Large intestine (tissue), 3 donors: ENCODE measurements around the gene SLC10A2. TPM values are rescaled to one million over a fixed set of nuclear protein-coding genes. Genes with fewer than 3 reads are reported as not detected.

Source experiments
- DNase-seq, 2 donors: peaks; one replicate each; pipeline versions ENCODE4 v3.0.0 to v3.0.0-alpha.2; 2013
- H3K27ac ChIP-seq: one replicate; pipeline ENCODE4 v1.5.1; 2013; ENCODE audit warnings: low read length
- H3K27me3 ChIP-seq: 2 replicates; pipeline ENCODE4 v1.6.1; 2013; ENCODE audit warnings: low read length; ENCODE audit not compliant: control insufficient read depth, insufficient read depth
- H3K36me3 ChIP-seq: 2 replicates; pipeline ENCODE4 v1.6.1; 2013; ENCODE audit warnings: low read length; ENCODE audit not compliant: control insufficient read depth, insufficient read depth
- H3K4me1 ChIP-seq: one replicate; pipeline ENCODE4 v1.6.1; 2013; ENCODE audit warnings: low read length; ENCODE audit not compliant: control insufficient read depth, insufficient read depth
- H3K4me3 ChIP-seq: one replicate; pipeline ENCODE4 v1.5.1; 2013; ENCODE audit warnings: low read length
- H3K9me3 ChIP-seq: one replicate; pipeline ENCODE4 v1.6.1; 2013; ENCODE audit warnings: mild to moderate bottlenecking, low read depth, low read length, moderate library complexity; ENCODE audit not compliant: control insufficient read depth
- WGBS: methylation state at CpG from one replicate; pipeline ENCODE4 v1.1.5; 2013; ENCODE audit warnings: low lambda C conversion rate; ENCODE audit not compliant: insufficient coverage; 5-methylcytosine and 5-hydroxymethylcytosine counted together
- polyA plus RNA-seq: library from polyadenylated mRNA; unstranded; fragments of 120-200 nt; gene quantifications from one replicate; pipeline ENCODE4 v1.2.1, GENCODE V29; 2013

SLC10A2 gene
- polyA plus RNA-seq, 1 donor: 0.70 TPM

DNA sequence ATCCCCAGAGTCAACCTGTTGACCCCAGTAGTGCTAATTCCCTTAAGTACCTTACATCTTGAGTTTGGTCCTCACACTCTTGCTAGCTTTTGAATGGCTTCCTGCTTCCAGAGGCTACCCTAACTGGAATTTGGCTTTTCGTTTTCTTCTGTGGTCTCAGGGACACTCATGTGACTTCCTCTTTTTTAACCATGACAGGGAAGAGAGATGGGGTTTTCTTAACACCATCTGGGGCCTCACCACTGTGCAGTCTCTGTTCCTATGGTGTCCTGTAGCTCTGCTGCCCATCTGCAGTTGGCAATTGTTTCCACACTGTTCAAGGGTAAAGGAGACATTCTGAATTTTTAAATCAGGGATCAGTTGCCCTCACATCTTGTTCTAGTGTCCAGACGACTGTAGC, 66.7 kb downstream of the SLC10A2 start:
- Histone ChIP-seq H3K27me3 (no peaks in the 10 kb centered on the region), H3K36me3 (no peaks in the 10 kb centered on the region), H3K9me3 (peaks cover 5% of the 10 kb centered on the region), H3K27ac (no peak overlapping the region), H3K4me1 (peaks cover 22% of the 10 kb centered on the region), H3K4me3 (no peak overlapping the region)
- WGBS: no CpG with 5 or more reads among the region's 2 CpGs
- DNase-seq: no peak

Other genes starting within 250 kb of the SLC10A2 start
- 66.9 TPM for gene ERCC5, start 220.4 kb downstream of the SLC10A2 start, polyA plus RNA-seq